OCI-M2 (cell line): Measurements from ENCODE around the gene P3H4.
"Not testable (repeated sequence)": the region's sequence is repeated elsewhere in the genome, so short reads cannot be mapped to it uniquely, and the experiment has no call there.

Experiments
- DNase-seq: peaks from one replicate; lab custom pipeline; 2025; ENCODE audit not compliant: unreplicated experiment; lab: John Stamatoyannopoulos, UW

Gene P3H4

GRCh38 chr17:41794540-41794975 is 17.2 kb downstream of the P3H4 start:
- no peak for DNase-seq

GRCh38 chr17:41793784-41794539 is 17.8 kb downstream of the P3H4 start:
- no peak for DNase-seq

GRCh38 chr17:41792845-41793783 is 18.6 kb downstream of the P3H4 start:
- peak; percentile 46 for DNase-seq

- DNase-seq: no peak
These were observed 24.7 kb downstream of the P3H4 start for GRCh38 chr17:41787021-41787418.

GRCh38 chr17:41786227-41787020 is 25.3 kb downstream of the P3H4 start, which contains the start of gene JUP:
TSS of gene JUP (minus strand) at chr17:41786711. CDS start at chr17:41771854, 14,857 bp downstream.
- DNase-seq: peak; percentile 93

- DNase-seq: no peak
These were observed 25.9 kb downstream of the P3H4 start for GRCh38 chr17:41785859-41786226.

GRCh38 chr17:41785091-41785858 is 26.5 kb downstream of the P3H4 start:
- DNase-seq: peak; percentile 50

GRCh38 chr17:41784207-41784744 is 27.5 kb downstream of the P3H4 start:
- peak; percentile 32 for DNase-seq

- no peak for DNase-seq
These were observed 29.6 kb downstream of the P3H4 start for GRCh38 chr17:41782142-41782541.

GRCh38 chr17:41781404-41782110 is 30.2 kb downstream of the P3H4 start:
- no peak for DNase-seq

GRCh38 chr17:41779954-41780353 is 31.8 kb downstream of the P3H4 start:
- no peak for DNase-seq

- no peak for DNase-seq
These were observed 34.1 kb downstream of the P3H4 start for GRCh38 chr17:41777574-41778188.

GRCh38 chr17:41777157-41777573 is 34.6 kb downstream of the P3H4 start:
- DNase-seq: no peak

GRCh38 chr17:41776262-41776900 is 35.4 kb downstream of the P3H4 start:
- DNase-seq: not testable (repeated sequence)

- DNase-seq: no peak
These were observed 36.1 kb downstream of the P3H4 start for GRCh38 chr17:41775394-41776226.

GRCh38 chr17:41773731-41774193 is 38.0 kb downstream of the P3H4 start:
- DNase-seq: no peak

- DNase-seq: no peak
These were observed 38.6 kb downstream of the P3H4 start for GRCh38 chr17:41773190-41773588.
